Psoas muscle (tissue), 8 donors: ENCODE data around the gene PRR16. TPM values are rescaled to one million over a fixed set of nuclear protein-coding genes. Genes with fewer than 3 reads are reported as not detected.

Experiments used
- ATAC-seq, 4 donors: fragments of 200-7000 bp; cut with Tn5 transposase; one replicate each; pipeline ENCODE4 v1.9.1; 2020; ENCODE audit warnings: moderate library complexity in 3 of 4, mild to moderate bottlenecking in 2 of 4
- DNase-seq, 2 donors: peaks; one replicate each; pipeline ENCODE4 v3.0.0-alpha.2; 2020
- H3K27ac ChIP-seq: fragments of 200-600 bp; one replicate; pipeline ENCODE4 v1.8.0; 2022
- H3K27me3 ChIP-seq, 3 donors: fragments of 200-600 bp in 1 of 3; one replicate each; pipeline versions ENCODE4 v1.6.1 to v1.8.0; 2013 to 2022; ENCODE audit warnings: low read length in 2 of 3, mild to moderate bottlenecking in 2 of 3, moderate library complexity in 1 of 3; ENCODE audit not compliant: insufficient read depth in 3 of 3
- H3K36me3 ChIP-seq, 2 donors: fragments of 200-600 bp in 1 of 2; one replicate each; pipeline versions ENCODE4 v1.6.1 to v1.8.0; 2013 to 2022; ENCODE audit warnings: low read depth in 1 of 2, mild to moderate bottlenecking in 1 of 2, moderate library complexity in 1 of 2; ENCODE audit not compliant: insufficient read depth in 1 of 2
- H3K4me1 ChIP-seq: fragments of 200-600 bp; one replicate; pipeline ENCODE4 v1.8.0; 2022
- H3K4me3 ChIP-seq: fragments of 200-600 bp; one replicate; pipeline ENCODE4 v1.8.0; 2022; ENCODE audit warnings: mild to moderate bottlenecking
- H3K9me3 ChIP-seq: fragments of 200-600 bp; one replicate; pipeline ENCODE4 v1.8.0; 2022
- CTCF ChIP-seq: fragments of 200-600 bp; IDR thresholded peaks from one replicate; pipeline ENCODE4 v1.8.0; 2022; ENCODE audit warnings: antibody characterized with exemption
- WGBS, 3 donors: extraction: QIAGEN DNeasy Blood & Tissue Kit; methylation state at CpG; one replicate each; pipeline versions ENCODE4 v1.1.6 to v1.1.7; 2013; 5-methylcytosine and 5-hydroxymethylcytosine counted together
- intact Hi-C, 2 donors: fragments of 100-400 bp; cut with DNase I; formaldehyde crosslinking; loops; one replicate each; pipeline versions ENCODE4 v1.11.0 to v1.14.2; 2022
- polyA plus RNA-seq, 3 donors: library from polyadenylated mRNA; stranded (reverse); fragments of 200-250 nt; gene quantifications; one replicate each; pipeline ENCODE4 v1.2.3, GENCODE V29; 2013
- total RNA-seq, 4 donors: library from RNA; stranded (reverse); fragmentation: NEBNext Ultra II Directional in 2 of 4; extraction: Animal tissue kit (Norgen Biotek cat#: 25700) in 2 of 4; gene quantifications; one replicate each; pipeline versions ENCODE4 v1.2.1 to v1.2.4, GENCODE V29; 2021 to 2023
- donor health status: healthy with polysubstance abuse.
- donor health status: DM: no; HTN: no; CAD: no; lungs with moderate emphysema.
- donor health status: Bipolar disorder and iron deficiency.
- donor health status: healthy.
- donor health status: DM: yes; HTN: yes; CAD: no.
- donor health status: DM: no; HTN: no; CAD: no.
- donor health status: DM: no; HTN: no; CAD: no.
- donor health status: DM: yes; HTN: yes; CAD: no.

PRR16 gene
- total and polyA plus RNA-seq, 7 donors, result 1.3 to 12.1 (median 3.1) TPM

GRCh38 chr5:120552638-120553037 is 88.5 kb downstream of the PRR16 start:
- Histone ChIP-seq H3K27ac (no peak overlapping the region), H3K4me3 (no peak overlapping the region), H3K27me3 (no peaks in the 10 kb centered on the region), H3K4me1 (no peaks in the 10 kb centered on the region), H3K9me3 (no peaks in the 10 kb centered on the region), H3K36me3 (no peaks in the 10 kb centered on the region)
- intact Hi-C loops, result no loop called here
- ATAC-seq (no peak), DNase-seq (no peak)
- no peak for TF ChIP-seq CTCF
- 86 to 90% (median 86%) methylated on average over 3 of the region's 3 CpGs for WGBS, 3 donors

GRCh38 chr5:120555345-120555744 is 91.2 kb downstream of the PRR16 start:
- Histone ChIP-seq H3K4me3 (no peak overlapping the region), H3K4me1 (no peaks in the 10 kb centered on the region), H3K36me3 (no peaks in the 10 kb centered on the region), H3K27me3 (no peaks in the 10 kb centered on the region), H3K9me3 (no peaks in the 10 kb centered on the region), H3K27ac (no peak overlapping the region)
- no peak for ATAC-seq
- intact Hi-C loops, result no loop called here
- WGBS, 3 donors, result 67 to 80% (median 76%) methylated on average over 2 of the region's 2 CpGs
- no peak for DNase-seq
- no peak for TF ChIP-seq CTCF

GRCh38 chr5:120564013-120564412 is 99.9 kb downstream of the PRR16 start:
- Histone ChIP-seq H3K4me3 (no peak overlapping the region), H3K36me3 (no peaks in the 10 kb centered on the region), H3K27me3 (no peaks in the 10 kb centered on the region), H3K4me1 (no peaks in the 10 kb centered on the region), H3K27ac (no peak overlapping the region), H3K9me3 (no peaks in the 10 kb centered on the region)
- no peak for TF ChIP-seq CTCF
- DNase-seq (no peak), ATAC-seq (no peak)
- 86 to 93% (median 91%) methylated on average over 4 of the region's 4 CpGs for WGBS, 3 donors
- intact Hi-C loops, result no loop called here

GRCh38 chr5:120567066-120567465 is 103.0 kb downstream of the PRR16 start:
- WGBS, 3 donors, result 65 to 88% (median 69%) methylated on average over 1 of the region's 1 CpG
- intact Hi-C loops, result no loop called here
- Histone ChIP-seq H3K9me3 (no peaks in the 10 kb centered on the region), H3K36me3 (no peaks in the 10 kb centered on the region), H3K27me3 (no peaks in the 10 kb centered on the region), H3K4me1 (no peaks in the 10 kb centered on the region), H3K27ac (no peak overlapping the region), H3K4me3 (no peak overlapping the region)
- no peak for TF ChIP-seq CTCF
- no peak for ATAC-seq
- DNase-seq, result no peak

- 58 to 86% (median 71%) methylated on average over 4 of the region's 4 CpGs for WGBS, 3 donors
- no peaks in the 10 kb centered on the region for H3K9me3 ChIP-seq
- H3K4me3 ChIP-seq, result no peak overlapping the region
- intact Hi-C loops, result no loop called here
- no peak overlapping the region for H3K27ac ChIP-seq
- no peak for ATAC-seq
- no peaks in the 10 kb centered on the region for H3K27me3 ChIP-seq
- no peak for TF ChIP-seq CTCF
- no peak for DNase-seq
- H3K4me1 ChIP-seq, result no peaks in the 10 kb centered on the region
- H3K36me3 ChIP-seq, result no peaks in the 10 kb centered on the region
These were observed 103.8 kb downstream of the PRR16 start for GRCh38 chr5:120567921-120568320.
